Activated CD4-positive, alpha-beta T cell treated with anti-CD3 and anti-CD28 coated beads for 1 hour (primary cell): Measurements from ENCODE around the gene ATP2C2.
"Not testable (repeated sequence)": the region's sequence is repeated elsewhere in the genome, so short reads cannot be mapped to it uniquely, and the experiment has no call there.

ENCODE experiments used
- DNase-seq: peaks from one replicate; pipeline ENCODE4 v3.0.0-alpha.2; 2020

ATP2C2 gene

DNA sequence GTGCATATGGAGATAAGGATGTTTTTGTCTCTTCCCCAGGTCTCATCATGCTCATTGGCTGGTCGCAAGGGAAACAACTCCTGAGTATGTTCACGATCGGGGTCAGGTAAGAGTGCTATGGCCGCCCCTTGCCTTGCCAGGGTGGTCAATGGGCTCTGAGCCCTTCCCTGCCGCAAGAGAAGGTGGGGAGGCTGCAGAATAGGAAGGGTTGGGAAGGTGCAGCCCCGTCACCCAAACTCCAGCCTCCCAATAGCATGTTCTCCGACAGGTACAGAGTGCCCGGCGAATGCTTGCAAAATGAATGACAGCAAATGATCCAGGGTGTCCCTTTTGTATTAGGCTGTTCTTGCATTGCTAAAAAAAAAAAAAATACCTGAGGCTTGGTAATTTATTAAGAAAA, 57.4 kb downstream of the ATP2C2 start:
- DNase-seq = no peak

DNA sequence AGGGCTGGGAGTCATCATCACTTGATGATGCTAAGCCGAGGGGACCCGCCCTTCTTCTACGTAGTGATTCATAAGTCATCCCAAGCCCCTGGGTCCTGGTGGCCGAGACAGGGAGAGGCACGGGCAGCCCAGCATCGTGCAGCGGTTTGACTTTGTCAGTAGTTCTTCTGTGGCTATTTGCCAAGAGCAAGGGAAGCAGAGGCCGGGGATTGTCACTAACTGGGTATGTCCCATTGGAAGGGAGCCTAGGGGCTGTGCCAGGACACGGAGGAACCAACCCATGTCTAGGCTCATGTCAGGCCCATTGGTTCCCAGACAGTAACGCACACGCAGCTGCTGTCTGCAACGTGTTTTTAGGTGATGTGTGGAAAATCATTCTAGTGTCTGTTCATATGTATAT, 58.5 kb downstream of the ATP2C2 start:
- DNase-seq = no peak

DNA sequence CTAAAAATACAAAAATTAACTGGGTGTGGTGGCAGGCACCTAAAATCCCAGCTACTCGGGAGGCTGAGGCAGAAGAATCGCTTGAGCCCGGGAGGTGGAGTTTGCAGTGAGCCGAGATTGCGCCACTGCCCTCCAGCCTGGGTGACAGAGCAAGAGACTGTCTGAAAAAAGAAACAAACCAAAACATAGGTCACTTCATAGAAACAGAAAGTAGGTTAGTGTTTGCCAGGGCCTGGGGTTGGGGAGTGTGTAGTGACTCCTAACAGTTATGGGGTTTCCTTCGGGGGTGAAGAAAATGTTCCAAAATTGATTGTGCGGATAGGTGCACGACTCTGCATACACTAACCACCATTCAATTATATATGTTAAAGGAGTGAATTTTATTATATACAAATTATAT, 59.2 kb downstream of the ATP2C2 start:
- no peak for DNase-seq

DNA sequence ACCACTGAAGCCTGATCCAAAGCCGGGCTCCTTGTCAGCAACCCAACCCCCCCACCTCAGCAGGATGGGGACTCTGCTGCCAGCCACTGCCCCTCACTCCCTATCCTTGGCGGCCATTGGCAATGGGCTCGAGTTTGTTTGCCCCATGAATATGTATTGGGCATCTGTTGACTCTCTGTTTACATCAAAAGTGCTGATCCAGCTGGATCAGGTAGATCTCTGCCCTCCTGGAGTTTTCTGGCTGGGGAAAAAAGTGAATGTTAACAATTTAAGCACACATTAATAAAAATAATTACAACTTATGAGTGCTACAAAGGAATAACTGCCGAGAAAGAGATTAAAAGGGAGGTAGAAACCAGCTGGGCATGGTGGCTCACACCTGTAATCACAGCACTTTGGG, 62.5 kb downstream of the ATP2C2 start:
- no peak for DNase-seq

DNA sequence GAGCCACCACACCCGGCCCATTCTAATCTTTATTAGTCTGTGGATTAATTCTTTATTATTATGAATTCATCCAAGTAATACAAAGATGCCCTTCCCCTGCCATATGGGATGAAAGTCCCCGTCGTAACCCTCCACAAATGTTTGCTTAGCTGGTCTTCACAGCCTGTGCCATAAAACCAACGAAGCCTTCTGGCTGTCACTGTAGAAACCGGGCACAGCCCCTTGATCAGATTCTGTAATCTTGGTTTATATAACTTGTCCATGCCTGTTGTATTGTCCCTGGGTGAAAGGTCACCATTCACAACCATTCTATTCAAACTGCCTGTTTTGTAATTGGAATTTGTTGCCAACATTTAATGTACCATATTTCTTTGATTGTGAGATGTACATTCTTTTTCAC, 66.5 kb downstream of the ATP2C2 start:
- DNase-seq = no peak

DNA sequence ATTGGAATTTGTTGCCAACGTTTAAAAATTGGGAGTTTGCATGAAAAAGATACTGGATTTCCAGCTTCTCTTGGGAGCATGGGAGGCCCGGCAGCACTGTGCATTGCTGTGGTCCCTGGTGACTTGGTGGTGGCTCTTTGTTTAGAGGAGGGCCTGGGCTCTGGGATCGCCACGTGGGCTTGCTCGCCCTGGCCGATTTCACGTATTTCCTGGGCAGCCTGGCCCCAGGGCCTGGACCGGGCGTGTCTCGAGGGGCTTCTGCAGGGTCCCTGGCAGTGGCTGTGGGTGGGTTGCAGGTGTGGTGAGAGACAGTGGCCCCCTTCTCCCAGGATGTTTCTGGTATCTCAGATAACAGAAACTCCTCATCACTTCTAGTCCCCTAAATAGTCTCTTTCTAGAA, 67.9 kb downstream of the ATP2C2 start:
- no peak for DNase-seq

DNA sequence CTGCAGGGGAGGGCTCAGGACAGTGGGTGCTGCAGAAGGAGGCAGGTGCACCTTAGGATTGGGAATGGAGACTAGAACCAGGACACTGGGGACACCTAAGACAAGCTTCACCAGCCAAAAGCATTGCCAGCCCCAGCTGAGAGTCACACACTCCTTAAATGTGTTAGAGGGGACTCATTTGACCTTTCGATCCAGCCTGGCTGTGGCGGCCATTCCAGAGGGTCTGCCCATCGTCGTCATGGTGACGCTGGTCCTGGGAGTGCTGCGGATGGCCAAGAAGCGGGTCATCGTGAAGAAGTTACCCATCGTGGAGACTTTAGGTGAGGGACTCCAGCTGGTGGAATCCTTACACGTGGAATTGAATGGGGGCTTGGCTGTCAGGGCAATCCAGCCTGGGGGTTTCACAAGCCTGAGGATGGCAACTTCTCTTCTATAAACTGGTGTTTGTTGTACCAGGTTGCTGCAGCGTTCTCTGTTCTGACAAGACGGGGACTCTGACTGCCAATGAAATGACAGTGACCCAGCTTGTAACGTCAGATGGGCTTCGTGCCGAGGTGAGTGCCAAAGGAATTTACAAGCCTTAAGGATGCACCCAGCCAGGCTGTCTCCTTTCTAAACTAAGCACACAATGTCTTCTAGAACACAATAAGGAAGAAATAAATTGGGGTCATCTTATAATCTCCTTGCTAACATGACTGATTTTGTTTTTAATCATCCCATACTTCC, 70.8 kb downstream of the ATP2C2 start:
- DNase-seq = no peak

DNA sequence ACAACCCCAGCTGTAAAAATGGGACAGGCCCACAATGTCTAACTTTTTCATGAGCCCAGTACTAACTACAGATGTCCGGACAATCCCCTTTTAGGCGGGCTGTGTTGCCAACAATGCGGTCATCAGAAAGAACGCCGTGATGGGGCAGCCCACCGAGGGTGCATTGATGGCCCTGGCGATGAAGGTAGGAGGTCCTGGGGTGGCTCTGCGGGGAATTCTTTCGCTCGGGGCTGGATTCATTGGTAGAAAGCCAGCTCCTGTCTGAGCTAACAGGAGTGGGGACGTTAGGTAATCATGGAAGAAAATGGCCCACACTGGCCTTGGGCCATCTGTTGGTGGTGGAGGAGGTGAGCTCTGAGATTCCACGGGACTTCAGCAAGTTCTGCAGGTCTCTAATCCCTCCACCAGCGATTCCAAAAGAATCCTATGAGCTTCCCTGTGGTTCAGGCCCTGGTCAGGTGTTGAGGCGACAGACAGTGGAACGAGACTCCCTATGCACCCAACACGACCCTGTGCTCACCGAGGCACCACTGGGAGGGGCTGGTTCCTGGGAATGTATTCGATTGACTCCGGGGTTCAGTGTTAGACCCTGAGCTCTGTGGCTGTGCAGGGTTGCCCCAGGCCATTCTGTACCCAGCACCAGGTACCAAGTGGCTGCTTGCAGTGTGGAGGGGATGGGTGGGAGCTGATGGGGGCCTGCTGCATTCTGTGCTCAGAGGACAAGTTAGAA, 74.2 kb downstream of the ATP2C2 start:
- no peak for DNase-seq

DNA sequence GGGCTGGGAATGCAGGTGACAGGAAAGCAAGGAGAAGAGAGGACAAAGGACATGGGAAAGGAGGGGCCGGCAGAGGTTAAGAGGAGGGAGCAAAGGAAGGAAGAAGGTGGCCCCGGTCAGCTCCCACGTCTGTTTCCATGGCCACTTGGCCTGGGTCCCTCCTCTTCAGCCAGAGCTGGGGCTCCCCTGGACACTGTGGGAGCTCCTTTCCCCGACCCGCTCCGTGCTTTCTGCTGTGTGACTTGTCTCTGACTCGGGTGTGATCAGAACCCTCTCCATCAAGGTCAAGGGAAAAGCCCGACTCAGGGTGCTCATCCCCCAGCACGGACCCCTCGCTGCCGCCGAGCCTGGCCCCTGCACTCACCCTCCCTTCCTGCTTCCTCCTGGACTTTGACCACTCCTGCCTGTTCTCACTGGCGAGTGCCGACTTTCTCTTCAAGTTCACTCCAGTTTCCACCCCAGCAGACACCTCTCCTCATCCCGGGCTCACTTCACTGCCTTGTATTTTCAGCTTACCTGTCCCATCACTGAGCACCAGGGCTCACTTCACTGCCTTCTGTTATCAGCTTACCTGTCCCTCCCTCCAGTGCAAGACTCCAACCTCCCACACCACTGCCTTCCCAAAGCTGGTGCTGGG, 74.9 kb downstream of the ATP2C2 start:
- DNase-seq = no peak

DNA sequence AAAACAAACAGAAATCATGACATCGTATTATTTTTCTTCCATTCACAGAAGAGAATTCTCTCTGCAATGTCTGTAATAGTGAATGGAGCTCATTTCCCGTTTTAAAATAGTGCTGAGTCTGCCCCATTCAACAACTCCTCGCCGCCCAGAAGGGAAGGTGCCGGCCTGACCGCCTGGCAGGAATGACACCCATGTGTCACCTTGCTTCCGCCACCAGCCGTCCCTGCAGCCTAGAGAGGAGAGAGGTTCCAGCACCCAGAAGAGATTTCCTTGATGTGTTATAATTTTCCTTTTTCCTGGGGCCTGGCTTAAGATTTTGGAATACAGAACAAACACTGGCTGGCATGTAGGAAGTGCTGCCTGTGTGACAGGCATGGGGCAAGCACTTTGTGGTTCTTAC, 76.1 kb downstream of the ATP2C2 start:
- no peak for DNase-seq

DNA sequence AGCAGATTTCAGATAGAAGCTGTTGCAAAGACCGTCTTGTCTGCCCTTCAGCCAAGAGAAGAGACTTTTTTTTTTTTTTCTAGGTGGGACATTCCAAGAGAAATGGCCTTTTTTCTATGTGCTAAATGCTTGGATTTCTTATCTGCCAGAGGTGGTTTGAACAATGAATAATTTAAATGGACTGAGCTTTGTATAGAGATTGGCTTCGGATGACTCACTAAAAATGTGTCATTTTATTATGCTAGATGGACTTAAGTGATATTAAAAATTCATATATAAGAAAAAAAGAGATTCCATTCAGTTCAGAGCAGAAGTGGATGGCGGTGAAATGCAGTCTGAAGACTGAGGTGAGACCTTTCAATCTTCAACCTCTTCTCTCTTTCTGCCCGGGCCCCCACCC, 77.7 kb downstream of the ATP2C2 start:
- DNase-seq = no peak

DNA sequence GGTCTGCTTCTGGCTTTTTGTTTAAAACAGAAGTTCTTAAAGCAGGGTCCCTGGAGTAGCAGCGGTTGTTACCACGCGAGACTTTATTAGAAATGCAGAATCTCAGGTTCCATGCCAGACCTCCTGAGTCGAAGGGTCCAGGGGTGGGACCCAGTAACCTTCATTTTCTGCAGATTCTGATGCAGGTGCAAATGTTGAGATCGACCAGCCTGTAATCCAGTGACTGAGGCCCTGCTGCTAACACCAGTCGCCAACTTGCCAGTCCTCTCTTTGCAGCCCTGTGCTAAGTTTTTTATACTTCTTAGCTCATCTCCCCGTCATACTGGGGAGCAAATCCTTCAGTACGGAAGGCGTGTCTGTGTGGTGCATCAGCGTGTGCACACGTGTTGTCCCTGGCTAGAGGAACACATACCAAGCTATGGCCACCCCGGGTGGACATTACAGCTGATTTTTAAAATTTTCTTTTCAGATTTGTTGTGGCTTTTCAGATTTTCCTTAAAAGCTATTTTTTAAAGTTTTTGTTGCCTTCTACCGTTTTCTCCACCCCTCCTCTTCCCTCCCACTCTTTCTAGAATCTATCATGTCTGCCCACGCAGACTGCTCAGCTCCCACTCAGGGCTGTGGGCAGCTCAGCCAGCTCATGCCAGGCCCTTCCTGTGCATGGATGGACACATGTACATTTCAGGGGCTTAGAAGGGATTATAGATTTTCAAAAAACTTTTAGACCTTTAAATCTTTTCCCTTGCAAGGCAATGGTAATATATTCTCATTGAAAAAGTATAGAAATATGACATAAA, 78.5 kb downstream of the ATP2C2 start:
- no peak for DNase-seq

DNA sequence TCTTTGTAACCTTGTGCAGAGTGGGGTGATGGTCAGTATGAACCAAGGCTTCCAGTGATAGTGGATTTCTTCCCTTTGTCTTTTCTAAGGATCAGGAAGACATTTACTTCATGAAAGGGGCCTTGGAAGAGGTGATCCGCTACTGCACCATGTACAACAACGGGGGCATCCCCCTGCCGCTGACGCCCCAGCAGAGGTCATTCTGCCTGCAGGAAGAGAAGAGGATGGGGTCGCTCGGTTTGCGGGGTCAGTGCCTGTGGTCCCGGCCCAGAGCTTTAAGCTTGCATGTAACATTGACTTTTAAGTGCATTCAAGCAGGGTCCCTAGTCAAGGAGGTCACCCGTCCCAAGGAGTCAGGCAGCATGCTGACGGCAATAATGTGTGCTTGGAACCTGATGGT, 80.1 kb downstream of the ATP2C2 start:
- DNase-seq = no peak

DNA sequence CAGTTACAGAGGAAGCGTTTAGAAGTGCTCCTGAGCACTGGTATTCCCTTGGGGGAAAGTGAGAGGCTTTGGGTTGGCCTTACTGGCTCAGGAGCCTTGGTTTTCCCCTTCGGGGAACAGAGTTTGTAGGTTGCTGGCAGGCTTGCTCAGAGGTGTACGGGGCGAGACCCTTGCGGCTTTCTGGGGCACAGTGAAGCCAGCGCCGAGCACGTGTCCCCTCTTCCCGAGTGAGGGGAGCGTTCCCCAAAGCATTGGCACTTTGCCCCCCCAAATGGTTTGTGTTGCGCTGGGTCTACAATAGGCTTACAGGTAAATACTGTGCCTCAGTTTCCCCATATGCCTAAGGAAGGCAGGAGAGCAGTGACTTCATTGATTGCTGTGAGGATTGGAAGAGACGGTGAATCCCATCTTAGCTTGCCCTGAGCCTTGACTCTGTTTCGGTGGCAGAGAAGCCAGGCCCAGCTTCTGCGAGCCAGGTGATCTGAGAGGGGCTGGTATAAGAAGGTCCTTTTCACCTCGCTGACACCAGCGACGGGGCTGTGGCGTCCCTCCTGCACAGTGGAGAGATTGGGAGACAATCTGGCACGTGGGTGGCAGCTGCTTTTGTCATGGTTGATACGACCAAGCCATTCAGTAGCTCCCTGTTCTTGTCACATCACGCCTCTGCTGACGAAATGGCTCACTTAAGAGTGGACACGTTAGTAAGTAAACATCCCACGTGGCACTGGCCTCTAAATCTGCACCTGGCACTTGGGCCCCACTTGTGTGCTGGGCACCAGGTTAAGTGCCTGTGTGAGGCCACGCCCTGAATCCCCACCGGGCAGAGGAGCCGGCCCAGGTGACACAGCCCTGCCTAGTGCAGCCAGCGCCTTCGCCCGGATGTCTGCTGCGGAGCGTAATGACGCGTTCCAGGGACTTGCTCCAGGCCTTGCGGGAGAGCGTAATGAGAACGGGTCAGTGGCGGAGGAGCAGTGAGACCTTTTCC, 81.1 kb downstream of the ATP2C2 start:
- no peak for DNase-seq

DNA sequence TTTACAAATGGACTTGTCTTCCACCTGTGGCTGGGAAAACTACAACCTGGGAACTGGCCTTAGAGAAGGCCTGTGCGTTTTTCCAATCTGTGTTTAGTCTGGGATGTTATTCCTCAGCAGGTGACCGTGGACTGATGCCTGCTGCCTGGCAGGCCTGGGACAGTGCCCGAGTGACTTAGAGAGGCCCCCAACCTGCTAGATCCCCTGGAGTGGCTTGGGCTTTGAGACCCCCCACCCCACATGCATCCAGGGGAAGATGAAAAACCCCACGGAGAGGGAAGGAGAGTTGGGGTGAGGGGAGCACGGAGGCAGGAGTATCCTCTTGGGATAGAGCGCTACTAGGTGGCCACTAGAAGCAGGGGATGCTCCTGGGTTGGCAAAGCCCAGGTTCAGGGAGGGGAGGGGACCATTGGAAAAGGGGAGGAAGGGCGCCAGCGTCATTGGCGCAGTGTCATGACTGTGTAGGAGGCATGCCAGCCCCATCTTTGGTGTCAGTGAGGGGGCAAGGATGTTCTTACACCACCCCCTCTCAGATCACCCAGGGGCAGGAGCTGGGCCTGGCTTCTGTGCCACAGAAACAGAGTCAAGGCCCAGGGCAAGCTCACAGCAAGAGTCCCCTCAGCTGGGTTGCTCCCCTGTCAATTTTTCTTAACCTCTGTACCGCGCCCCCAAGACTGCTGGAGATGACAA, 82.0 kb downstream of the ATP2C2 start:
- no peak for DNase-seq

DNA sequence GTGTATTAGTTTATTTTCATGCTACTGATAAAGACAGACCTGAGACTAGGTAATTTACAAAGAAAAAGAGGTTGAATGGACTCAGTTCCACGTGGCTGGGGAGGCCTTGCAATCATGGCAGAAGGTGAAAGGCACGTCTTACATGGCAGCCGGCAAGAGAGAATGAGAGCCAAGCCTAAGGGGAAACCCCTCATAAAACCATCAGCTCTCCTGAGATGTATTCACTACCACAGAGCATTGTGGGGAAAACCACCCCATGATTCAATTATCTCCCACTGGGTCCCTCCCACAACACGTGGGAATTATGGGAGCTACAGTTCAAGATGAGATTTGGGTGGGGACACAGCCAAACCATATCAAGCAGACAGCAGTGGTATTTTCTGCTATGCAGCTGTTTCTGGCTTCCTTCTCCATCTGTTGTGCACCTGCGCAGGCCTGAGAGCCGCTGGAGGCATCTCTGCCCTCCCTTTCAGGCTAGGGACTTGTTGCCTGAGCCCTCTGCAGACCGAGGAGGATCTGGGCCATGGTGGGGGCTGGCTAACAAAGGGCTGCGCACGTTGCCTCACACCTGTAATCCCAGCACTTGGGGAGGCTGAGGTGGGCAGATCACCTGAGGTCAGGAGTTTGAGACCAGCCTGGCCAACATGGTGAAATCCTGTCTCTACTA, 82.8 kb downstream of the ATP2C2 start:
- not testable (repeated sequence) for DNase-seq

DNA sequence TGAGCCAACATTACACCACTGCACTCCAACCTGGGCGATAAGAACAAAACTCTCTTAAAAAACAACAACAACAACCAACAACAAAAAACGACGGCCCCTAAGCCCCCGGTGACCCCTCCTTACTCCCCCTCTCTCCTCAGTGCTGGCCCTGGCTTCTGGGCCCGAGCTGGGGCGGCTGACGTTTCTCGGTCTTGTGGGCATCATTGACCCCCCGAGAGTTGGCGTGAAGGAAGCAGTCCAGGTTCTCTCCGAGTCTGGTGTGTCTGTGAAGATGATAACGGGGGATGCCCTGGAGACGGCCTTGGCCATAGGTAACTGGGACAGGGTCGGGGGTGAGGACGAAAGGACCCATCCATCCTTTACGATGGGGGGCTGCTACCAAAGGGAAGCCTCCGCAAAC, 83.4 kb downstream of the ATP2C2 start:
- DNase-seq = no peak

DNA sequence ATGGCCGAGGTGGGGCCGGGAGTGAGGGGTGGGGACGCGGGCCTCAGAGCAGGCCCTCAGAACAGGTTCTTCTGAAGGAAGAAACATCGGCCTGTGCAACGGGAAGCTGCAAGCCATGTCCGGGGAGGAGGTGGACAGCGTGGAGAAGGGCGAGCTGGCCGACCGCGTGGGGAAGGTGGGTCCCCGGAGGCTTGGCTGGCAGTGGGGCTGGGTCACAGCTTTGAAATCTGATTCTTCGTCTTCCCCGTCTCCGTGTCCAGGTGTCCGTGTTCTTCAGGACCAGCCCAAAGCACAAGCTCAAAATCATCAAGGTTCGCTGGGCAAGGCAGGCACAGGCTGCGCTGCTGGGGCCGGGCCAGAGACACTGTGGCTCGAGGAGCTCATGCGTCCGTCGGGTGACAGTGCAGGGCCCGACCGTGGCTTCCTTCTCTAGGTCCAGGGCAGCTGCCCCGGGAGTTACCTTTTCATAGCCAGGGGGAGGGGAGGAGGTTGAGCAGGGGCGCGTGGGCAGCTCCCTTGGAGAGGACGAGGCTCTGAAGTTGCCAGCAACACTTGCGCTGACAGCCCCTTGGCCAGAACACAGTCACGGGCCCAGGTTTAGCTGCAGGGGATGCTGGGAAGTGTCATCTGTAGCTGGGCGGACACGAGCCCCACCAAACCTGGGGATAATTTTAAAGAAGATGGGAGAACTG, 84.9 kb downstream of the ATP2C2 start:
- DNase-seq = no peak

DNA sequence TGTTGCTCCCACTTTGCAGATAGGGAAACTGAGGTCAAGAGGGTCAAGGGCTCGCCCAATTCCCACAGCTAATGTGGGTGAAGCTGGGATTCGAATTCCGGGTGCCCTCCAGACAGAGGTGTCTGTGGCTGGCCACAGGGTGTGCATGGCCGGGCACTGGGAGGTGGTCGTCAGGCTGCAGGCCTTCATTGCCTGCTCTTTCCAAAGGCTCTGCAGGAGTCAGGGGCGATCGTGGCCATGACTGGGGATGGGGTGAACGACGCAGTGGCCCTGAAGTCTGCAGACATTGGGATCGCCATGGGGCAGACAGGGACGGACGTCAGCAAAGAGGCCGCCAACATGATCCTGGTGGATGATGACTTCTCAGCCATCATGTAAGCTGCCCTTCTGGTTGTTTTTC, 86.3 kb downstream of the ATP2C2 start:
- DNase-seq = no peak

DNA sequence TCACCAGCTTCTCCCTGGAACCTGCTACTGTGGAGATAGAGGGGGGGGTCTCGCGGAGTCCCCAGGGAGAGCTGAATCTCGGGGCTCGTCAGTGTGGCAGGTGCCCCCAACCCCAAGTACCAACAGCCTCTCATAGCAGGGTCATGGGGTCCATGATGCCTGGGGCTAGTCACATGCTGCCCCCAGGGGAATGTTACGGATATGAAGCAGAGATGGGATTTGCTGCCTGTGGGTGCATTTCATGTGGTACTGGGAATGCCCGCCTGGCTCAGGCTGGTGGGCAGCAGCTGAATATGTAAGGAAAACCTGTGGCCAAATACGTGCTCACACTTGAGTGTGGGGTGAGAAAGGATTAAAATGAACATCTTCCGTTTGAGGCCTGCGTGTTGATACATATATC, 86.7 kb downstream of the ATP2C2 start:
- no peak for DNase-seq
